ENCODE data around the gene SHISA5.

SHISA5 gene

GRCh38 chr3:48456456-48456855 lies 47.5 kb downstream of the SHISA5 start:
- peaks cover 83% of the 10 kb centered on the region for H3K36me3 ChIP-seq
- no peak overlapping the region for H3K27ac ChIP-seq
- H3K9me3 ChIP-seq (ENCODE audit: severe bottlenecking) = no peaks in the 10 kb centered on the region
- TF ChIP-seq CTCF (IDR thresholded peaks at IDR 0.05; ENCODE audit: low read depth, low read length) = no peak
- no peak for DNase-seq
- H3K4me3 ChIP-seq (ENCODE audit: low read depth, low read length) = no peak overlapping the region
- H3K27me3 ChIP-seq (ENCODE audit: insufficient read depth, low read depth, severe bottlenecking) = no peaks in the 10 kb centered on the region

- no peak for DNase-seq
- peaks cover 51% of the 10 kb centered on the region for H3K36me3 ChIP-seq
- H3K4me3 ChIP-seq (ENCODE audit: low read depth, low read length) = no peak overlapping the region
- no peaks in the 10 kb centered on the region for H3K27me3 ChIP-seq (ENCODE audit: insufficient read depth, low read depth, severe bottlenecking)
- no peaks in the 10 kb centered on the region for H3K9me3 ChIP-seq (ENCODE audit: severe bottlenecking)
- no peak overlapping the region for H3K27ac ChIP-seq
- no peak for TF ChIP-seq CTCF (IDR thresholded peaks at IDR 0.05; ENCODE audit: low read depth, low read length)
These were observed 52.7 kb downstream of the SHISA5 start for GRCh38 chr3:48451270-48451669.

GRCh38 chr3:48446425-48447193 lies 57.4 kb downstream of the SHISA5 start, which contains the start of gene ATRIP:
Gene ATRIP, plus strand, starts transcription at chr3:48446737. Its CDS starts 109 bp downstream, at chr3:48446846.
- H3K27me3 ChIP-seq (ENCODE audit: insufficient read depth, low read depth, severe bottlenecking) = no peaks in the 10 kb centered on the region
- DNase-seq = peak; percentile 92
- peaks cover 36% of the 10 kb centered on the region for H3K36me3 ChIP-seq
- no peak for TF ChIP-seq CTCF (IDR thresholded peaks at IDR 0.05; ENCODE audit: low read depth, low read length)
- peak within 1 kb of the TSS; percentile 75 for H3K27ac ChIP-seq
- no peaks in the 10 kb centered on the region for H3K9me3 ChIP-seq (ENCODE audit: severe bottlenecking)
- H3K4me3 ChIP-seq (ENCODE audit: low read depth, low read length) = peak within 1 kb of the TSS; percentile 82

- peak overlapping the region; percentile 82 for H3K4me3 ChIP-seq (ENCODE audit: low read depth, low read length)
- peak overlapping the region; percentile 75 for H3K27ac ChIP-seq
- DNase-seq = no peak
- H3K9me3 ChIP-seq (ENCODE audit: severe bottlenecking) = no peaks in the 10 kb centered on the region
- H3K36me3 ChIP-seq = peaks cover 34% of the 10 kb centered on the region
- no peaks in the 10 kb centered on the region for H3K27me3 ChIP-seq (ENCODE audit: insufficient read depth, low read depth, severe bottlenecking)
- TF ChIP-seq CTCF (IDR thresholded peaks at IDR 0.05; ENCODE audit: low read depth, low read length) = no peak
These were observed 57.9 kb downstream of the SHISA5 start for GRCh38 chr3:48446043-48446424.

- Histone ChIP-seq H3K27me3 (ENCODE audit: insufficient read depth, low read depth, severe bottlenecking) (no peaks in the 10 kb centered on the region), H3K9me3 (ENCODE audit: severe bottlenecking) (no peaks in the 10 kb centered on the region), H3K36me3 (peaks cover 35% of the 10 kb centered on the region), H3K4me3 (ENCODE audit: low read depth, low read length) (no peak overlapping the region), H3K27ac (no peak overlapping the region)
- no peak for DNase-seq
- no peak for TF ChIP-seq CTCF (IDR thresholded peaks at IDR 0.05; ENCODE audit: low read depth, low read length)
These were observed 58.6 kb downstream of the SHISA5 start for GRCh38 chr3:48445277-48445882.
